Measurements from ENCODE around the gene UTP3.
"Not testable (repeated sequence)": the region's sequence is repeated elsewhere in the genome, so short reads cannot be mapped to it uniquely, and the experiment has no call there.

UTP3 gene, protein sequence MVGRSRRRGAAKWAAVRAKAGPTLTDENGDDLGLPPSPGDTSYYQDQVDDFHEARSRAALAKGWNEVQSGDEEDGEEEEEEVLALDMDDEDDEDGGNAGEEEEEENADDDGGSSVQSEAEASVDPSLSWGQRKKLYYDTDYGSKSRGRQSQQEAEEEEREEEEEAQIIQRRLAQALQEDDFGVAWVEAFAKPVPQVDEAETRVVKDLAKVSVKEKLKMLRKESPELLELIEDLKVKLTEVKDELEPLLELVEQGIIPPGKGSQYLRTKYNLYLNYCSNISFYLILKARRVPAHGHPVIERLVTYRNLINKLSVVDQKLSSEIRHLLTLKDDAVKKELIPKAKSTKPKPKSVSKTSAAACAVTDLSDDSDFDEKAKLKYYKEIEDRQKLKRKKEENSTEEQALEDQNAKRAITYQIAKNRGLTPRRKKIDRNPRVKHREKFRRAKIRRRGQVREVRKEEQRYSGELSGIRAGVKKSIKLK

GRCh38 chr4:70687821-70688794 lies at the start of gene UTP3:
Gene UTP3 (plus strand): TSS chr4:70688532. CDS start chr4:70688678, 146 bp downstream.
- DNase-seq: peak; percentile 95

DNA sequence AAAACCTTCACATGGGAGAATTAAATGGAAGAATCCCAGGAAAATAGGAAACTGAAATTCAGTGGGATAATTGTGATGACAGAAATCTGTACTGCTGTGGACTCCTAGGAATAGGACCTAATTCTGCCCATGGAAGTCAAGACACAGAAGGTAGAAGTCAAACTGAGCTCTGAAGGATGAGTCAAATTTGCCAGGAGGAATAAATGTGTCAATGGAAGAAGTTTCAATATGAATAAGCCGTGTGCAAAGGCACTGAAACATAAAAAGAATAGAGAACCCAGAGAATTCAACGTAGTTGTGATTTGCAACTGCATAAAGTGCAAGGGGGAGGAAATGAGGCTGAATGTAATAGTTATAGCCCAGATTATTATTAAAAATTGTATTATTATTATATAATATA lies 48.1 kb upstream of the UTP3 start:
- no peak for DNase-seq

GRCh38 chr4:70650741-70651140 lies 37.6 kb upstream of the UTP3 start:
- not testable (repeated sequence) for DNase-seq

DNA sequence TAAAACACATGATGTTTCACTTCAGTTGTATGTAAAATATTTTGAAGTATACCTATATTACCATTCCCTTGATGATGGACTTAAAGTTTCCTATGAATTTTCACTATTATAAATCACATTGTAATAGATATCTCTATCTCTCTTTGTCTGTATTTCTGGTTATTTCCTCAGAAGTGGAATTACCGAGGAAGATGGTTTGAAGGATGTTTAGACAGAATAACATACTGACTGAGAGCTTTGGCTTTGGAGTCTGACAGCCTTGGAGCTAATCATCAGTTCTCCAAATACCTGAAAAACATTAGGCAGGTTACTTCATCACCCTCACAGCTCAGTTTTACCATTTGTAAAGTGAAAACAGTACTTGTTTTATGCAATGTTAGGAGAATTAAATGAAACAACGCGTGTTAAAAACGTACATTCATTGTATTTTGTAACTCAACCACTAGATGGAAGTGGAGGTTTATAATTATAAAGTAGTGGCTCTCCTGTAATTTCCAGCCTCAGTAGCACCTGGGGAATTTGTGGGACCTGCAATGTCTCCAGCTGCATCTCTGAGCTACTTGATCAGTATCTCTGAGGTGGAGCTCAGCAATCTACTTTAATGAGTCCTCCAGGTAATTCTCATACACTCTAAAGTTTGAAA lies 36.3 kb upstream of the UTP3 start:
- DNase-seq: peak; percentile 49

DNA sequence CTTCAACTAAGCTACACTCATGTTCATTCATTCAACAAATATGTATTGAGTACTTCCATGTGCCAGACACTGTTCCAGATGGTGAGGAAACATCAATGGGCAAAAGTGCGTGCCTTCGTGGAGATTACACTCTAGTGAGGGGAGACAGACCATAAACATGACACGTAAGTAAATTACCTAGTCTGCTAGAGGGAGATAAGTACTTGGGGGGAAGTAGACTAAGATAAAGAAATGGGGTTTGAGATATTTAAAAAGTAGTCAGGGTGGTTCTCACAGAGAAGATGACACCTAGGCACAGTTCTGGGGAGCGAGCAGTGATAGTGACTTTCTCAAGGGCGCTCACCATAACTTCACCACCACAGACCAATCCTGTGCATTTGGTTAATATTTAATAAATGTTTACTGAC lies 33.7 kb upstream of the UTP3 start:
- DNase-seq: no peak

- DNase-seq: no peak
Measured at GRCh38 chr4:70657326-70657725, 31.0 kb upstream of the UTP3 start.

DNA sequence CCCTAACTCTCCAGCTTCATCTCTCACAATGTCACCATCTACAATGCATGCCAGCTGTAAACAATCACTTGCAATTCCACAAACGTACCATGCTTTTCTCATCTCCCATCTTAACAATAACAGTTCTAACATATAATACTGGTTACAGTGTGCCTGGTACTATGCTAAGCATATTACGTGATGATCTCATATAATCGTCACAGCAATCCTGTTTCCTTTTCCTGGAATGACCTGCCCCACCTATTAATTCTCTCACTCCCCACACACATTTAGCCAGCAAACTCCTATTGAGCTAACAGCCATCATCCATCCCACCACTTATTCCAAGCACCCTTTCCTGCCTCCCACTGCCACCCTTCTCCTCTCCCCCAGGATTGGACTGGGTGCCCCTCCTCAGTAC lies 29.9 kb upstream of the UTP3 start:
- DNase-seq: no peak

DNA sequence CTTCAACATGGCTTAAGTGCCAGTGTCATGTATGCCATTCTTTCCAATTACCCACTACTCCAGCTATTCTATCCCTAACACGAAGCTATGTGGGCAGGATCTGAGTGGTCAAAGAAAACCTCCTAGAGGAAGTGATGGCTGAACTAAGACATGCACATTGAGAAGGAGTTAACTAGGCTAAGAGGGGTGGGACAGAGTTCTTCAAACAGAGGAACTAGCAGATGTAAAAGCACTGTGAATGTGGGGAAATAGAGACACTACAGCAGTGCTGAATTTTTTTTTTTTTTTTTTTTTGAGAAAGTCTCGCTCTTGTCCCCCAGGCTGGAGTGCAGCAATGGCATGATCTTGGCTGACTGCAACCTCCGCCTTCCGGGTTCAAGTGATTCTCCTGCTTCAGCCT lies 28.2 kb upstream of the UTP3 start:
- DNase-seq: no peak

- DNase-seq: not testable (repeated sequence)
Measured at GRCh38 chr4:70661309-70661922, 26.9 kb upstream of the UTP3 start.

DNA sequence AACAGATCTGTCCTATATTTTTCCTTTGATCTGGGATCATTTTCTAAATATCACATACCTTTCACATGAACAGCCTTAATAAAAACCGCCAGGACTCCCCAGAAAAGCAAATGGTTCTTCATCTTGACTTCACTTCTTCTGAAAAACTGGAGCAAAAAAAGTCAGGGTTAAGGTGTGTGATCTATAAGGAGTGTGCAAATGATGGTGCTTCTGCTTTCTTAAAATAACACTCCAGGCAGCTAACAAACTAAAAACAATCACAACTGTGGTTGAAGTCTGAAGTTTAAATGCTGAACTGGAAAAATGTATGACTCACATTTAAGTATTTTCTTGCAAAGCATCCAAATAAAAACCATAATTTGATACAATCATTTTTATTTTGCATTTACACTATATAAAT lies 22.0 kb upstream of the UTP3 start, which contains the start of gene JCHAIN:
Gene JCHAIN, minus strand, starts transcription at position 140 of the 400 bp plus-strand sequence. Its CDS starts 18 bp downstream, at position 122.
- no peak for DNase-seq

DNA sequence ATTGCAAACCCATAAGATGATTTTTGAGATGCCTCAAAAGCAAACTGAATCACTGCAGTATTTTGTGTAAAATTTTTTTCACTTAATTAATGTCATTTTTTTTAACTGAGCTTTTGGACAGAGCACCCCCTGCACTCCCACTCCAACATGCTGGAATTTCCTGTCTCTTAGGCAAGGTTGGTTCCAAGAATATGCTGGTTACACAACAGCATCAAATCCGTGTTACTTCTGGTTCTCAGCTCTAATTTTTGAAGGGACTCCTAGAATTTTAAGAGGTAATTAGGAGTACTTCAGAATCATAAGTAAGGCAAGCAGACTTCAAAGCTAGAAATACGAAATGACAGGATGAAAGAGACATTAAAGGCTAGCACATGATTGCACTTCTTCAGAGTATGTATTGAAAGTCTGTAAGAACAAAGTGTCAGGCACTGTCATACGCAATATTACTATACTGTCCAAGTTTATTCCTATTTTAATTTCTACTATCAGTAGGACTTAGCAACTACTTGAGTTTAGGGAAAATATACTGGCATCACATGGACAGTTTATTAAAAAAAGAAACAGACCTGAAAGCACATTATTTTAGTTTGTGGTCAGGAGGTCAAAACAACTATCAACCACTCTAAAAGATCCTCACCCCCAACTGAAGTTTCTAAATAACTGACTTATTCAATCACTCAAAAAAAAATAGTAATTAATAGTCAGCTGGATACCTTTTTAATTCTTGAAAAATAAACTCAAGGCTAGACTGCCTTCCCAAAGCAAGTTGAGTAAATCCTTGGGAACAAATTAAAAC lies 20.4 kb upstream of the UTP3 start:
- no peak for DNase-seq

GRCh38 chr4:70670332-70671014 lies 17.9 kb upstream of the UTP3 start:
- no peak for DNase-seq

- DNase-seq: no peak
Measured at GRCh38 chr4:70671091-70671490, 17.2 kb upstream of the UTP3 start.

- DNase-seq: no peak
Measured at GRCh38 chr4:70674191-70674590, 14.1 kb upstream of the UTP3 start.

GRCh38 chr4:70674731-70675130 lies 13.6 kb upstream of the UTP3 start:
- no peak for DNase-seq

GRCh38 chr4:70676554-70677090 lies 11.7 kb upstream of the UTP3 start:
- DNase-seq: no peak

- no peak for DNase-seq
Measured at GRCh38 chr4:70678383-70678999, 9.8 kb upstream of the UTP3 start.

DNA sequence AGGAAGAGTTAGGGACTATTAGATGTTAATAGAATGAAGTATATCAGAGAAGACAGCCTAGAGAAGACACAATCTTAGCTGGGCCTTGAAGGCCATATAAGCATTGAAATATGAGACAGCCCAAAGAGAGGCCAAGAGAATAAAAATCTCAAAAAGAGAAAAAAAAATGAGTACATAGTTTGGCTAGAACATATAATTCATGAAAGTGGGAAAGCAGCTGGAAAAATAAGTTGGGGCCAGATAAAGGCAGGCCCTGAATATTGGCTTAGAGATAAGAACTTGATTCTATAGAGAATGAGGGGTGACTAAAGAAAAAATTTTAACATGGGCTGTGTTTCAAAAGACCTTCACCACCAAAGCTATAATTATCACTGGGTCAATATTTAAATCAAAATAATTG lies 7.4 kb upstream of the UTP3 start:
- no peak for DNase-seq

DNA sequence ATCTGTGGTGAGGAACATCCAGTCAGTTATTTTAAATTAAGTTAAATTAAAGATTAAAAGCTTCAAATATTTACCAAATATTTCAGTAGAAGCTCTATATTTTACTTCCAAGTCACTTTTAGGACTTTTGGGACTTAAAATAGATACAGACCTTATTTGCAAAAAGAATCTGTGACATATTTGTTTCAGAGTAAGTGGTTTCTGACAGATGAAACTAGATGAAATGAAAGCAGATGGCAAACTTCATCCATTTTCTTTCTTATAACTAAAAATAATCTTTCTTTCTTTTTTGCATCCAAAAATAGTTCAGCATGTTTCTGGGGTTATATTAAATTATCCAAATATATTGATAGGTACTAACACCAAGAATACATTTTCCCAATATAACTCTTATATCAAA lies 6.6 kb upstream of the UTP3 start:
- DNase-seq: no peak

GRCh38 chr4:70682142-70682541 lies 6.2 kb upstream of the UTP3 start:
- not testable (repeated sequence) for DNase-seq

All from CD4-positive, alpha-beta T cell treated with Interleukin-17A for 1 hour (primary cell).